WTC11 (cell line): Measurements from ENCODE around the gene CHIT1. TPM values are rescaled to one million over a fixed set of nuclear protein-coding genes. Genes with fewer than 3 reads are reported as not detected.
A peak's percentile ranks its signal among the peaks of the same experiment; 100 is the strongest.

ENCODE experiments used
- CREB1 ChIP-seq: sonication (generic); formaldehyde crosslinking; IDR thresholded peaks from 2 replicates; pipeline ENCODE4 v1.8.0; 2023; ENCODE audit warnings: mild to moderate bottlenecking, missing genetic modification reagents
- ELF4 ChIP-seq: sonication (generic); formaldehyde crosslinking; IDR thresholded peaks from 2 replicates; pipeline ENCODE4 v1.8.1; 2022; ENCODE audit warnings: low read depth, mild to moderate bottlenecking, moderate library complexity, missing genetic modification reagents
- FOXJ3 ChIP-seq: sonication (generic); formaldehyde crosslinking; IDR thresholded peaks from 2 replicates; pipeline ENCODE4 v1.9.0; 2021; ENCODE audit warnings: missing genetic modification reagents, mild to moderate bottlenecking, borderline replicate concordance
- FOXK1 ChIP-seq: sonication (generic); formaldehyde crosslinking; IDR thresholded peaks from 2 replicates; pipeline ENCODE4 v1.8.0; 2022; ENCODE audit warnings: mild to moderate bottlenecking, moderate library complexity, missing genetic modification reagents
- FOXP1 ChIP-seq: sonication (generic); formaldehyde crosslinking; IDR thresholded peaks from 2 replicates; pipeline ENCODE4 v1.8.0; 2022; ENCODE audit warnings: missing genetic modification reagents, mild to moderate bottlenecking, moderate library complexity, borderline replicate concordance
- HMGA2 ChIP-seq: fragments of 250-450 bp; sonication (Bioruptor Pico); IDR thresholded peaks from 2 replicates; pipeline ENCODE4 v1.4.0; 2021; ENCODE audit warnings: mild to moderate bottlenecking, moderate library complexity
- JAZF1 ChIP-seq: fragments of 250-450 bp; sonication (Bioruptor Pico); IDR thresholded peaks from 2 replicates; pipeline ENCODE4 v1.9.0; 2021; ENCODE audit warnings: moderate library complexity, mild to moderate bottlenecking, inconsistent platforms
- KAT7 ChIP-seq: sonication (generic); formaldehyde crosslinking; IDR thresholded peaks from 2 replicates; pipeline ENCODE4 v1.8.1; 2023; ENCODE audit warnings: missing genetic modification reagents, mild to moderate bottlenecking, borderline replicate concordance
- NR2C2 ChIP-seq: sonication (generic); formaldehyde crosslinking; IDR thresholded peaks from 2 replicates; pipeline ENCODE4 v1.8.0; 2022; ENCODE audit warnings: mild to moderate bottlenecking, missing genetic modification reagents
- OVOL2 ChIP-seq: fragments of 250-450 bp; sonication (Bioruptor Pico); IDR thresholded peaks from 2 replicates; pipeline ENCODE4 v1.9.0; 2021; ENCODE audit warnings: mild to moderate bottlenecking, borderline replicate concordance
- TP53 ChIP-seq: sonication (generic); formaldehyde crosslinking; IDR thresholded peaks from 2 replicates; pipeline ENCODE4 v1.8.1; 2023; ENCODE audit warnings: mild to moderate bottlenecking, missing genetic modification reagents
- ZNF138 ChIP-seq: sonication (generic); formaldehyde crosslinking; conservative IDR thresholded peaks from 2 replicates; pipeline ENCODE4 v1.8.1; 2022; ENCODE audit warnings: mild to moderate bottlenecking, moderate library complexity, missing genetic modification reagents
- ZNF232 ChIP-seq: sonication (generic); formaldehyde crosslinking; IDR thresholded peaks from 2 replicates; pipeline ENCODE4 v1.8.0; 2022; ENCODE audit warnings: mild to moderate bottlenecking, missing genetic modification reagents
- ZNF263 ChIP-seq: sonication (generic); formaldehyde crosslinking; IDR thresholded peaks from 2 replicates; pipeline ENCODE4 v1.8.1; 2022; ENCODE audit warnings: low read depth, mild to moderate bottlenecking, moderate library complexity, missing genetic modification reagents
- ZNF423 ChIP-seq: fragments of 250-450 bp; sonication (Bioruptor Pico); IDR thresholded peaks from 2 replicates; pipeline ENCODE4 v2.1.2; 2022; ENCODE audit warnings: mild to moderate bottlenecking, moderate library complexity
- ZNF671 ChIP-seq: fragments of 250-450 bp; sonication (Bioruptor Pico); IDR thresholded peaks from 2 replicates; pipeline ENCODE4 v1.8.0; 2021; ENCODE audit warnings: mild to moderate bottlenecking
- total RNA-seq: library from RNA; stranded (reverse); gene quantifications from 3 replicates; pipeline ENCODE4 v1.2.3, GENCODE V29; 2021
- TF ChIP-seq, protein P1 (sequence below): fragments of 250-450 bp; sonication (Bioruptor Pico); IDR thresholded peaks from 2 replicates; pipeline ENCODE4 v1.9.0; 2021; ENCODE audit warnings: mild to moderate bottlenecking
- TF ChIP-seq, protein P2 (sequence below): sonication (generic); formaldehyde crosslinking; IDR thresholded peaks from 2 replicates; pipeline ENCODE4 v1.8.0; 2022; ENCODE audit warnings: mild to moderate bottlenecking, missing genetic modification reagents
- TF ChIP-seq, protein P3 (sequence below): sonication (generic); formaldehyde crosslinking; IDR thresholded peaks from 2 replicates; pipeline ENCODE4 v1.8.0; 2023; ENCODE audit warnings: missing genetic modification reagents
- TF ChIP-seq, protein P4 (sequence below): sonication (generic); formaldehyde crosslinking; IDR thresholded peaks from 2 replicates; pipeline ENCODE4 v1.8.1; 2022; ENCODE audit warnings: mild to moderate bottlenecking, missing genetic modification reagents, moderate library complexity, borderline replicate concordance
- TF ChIP-seq, protein P5 (sequence below): fragments of 250-450 bp; sonication (Bioruptor Pico); IDR thresholded peaks from 2 replicates; pipeline ENCODE4 v1.9.0; 2021; ENCODE audit warnings: moderate library complexity, mild to moderate bottlenecking, inconsistent platforms, borderline replicate concordance
- TF ChIP-seq, protein P6 (sequence below): fragments of 250-450 bp; sonication (Bioruptor Pico); conservative IDR thresholded peaks from 2 replicates; pipeline ENCODE4 v1.9.0; 2021; ENCODE audit warnings: mild to moderate bottlenecking
- TF ChIP-seq, protein P7 (sequence below): sonication (generic); formaldehyde crosslinking; IDR thresholded peaks from 2 replicates; pipeline ENCODE4 v1.8.1; 2023; ENCODE audit warnings: mild to moderate bottlenecking, moderate library complexity, missing genetic modification reagents
- TF ChIP-seq, protein P8 (sequence below): sonication (generic); formaldehyde crosslinking; IDR thresholded peaks from 2 replicates; pipeline ENCODE4 v1.8.0; 2023; ENCODE audit warnings: missing genetic modification reagents, mild to moderate bottlenecking, borderline replicate concordance
- TF ChIP-seq, protein P9 (sequence below): sonication (generic); formaldehyde crosslinking; IDR thresholded peaks from 2 replicates; pipeline ENCODE4 v1.8.1; 2023; ENCODE audit warnings: mild to moderate bottlenecking, missing genetic modification reagents, moderate library complexity

Gene CHIT1
- total RNA-seq, 1 experiment from 2014 or later: 0.15 TPM

DNA sequence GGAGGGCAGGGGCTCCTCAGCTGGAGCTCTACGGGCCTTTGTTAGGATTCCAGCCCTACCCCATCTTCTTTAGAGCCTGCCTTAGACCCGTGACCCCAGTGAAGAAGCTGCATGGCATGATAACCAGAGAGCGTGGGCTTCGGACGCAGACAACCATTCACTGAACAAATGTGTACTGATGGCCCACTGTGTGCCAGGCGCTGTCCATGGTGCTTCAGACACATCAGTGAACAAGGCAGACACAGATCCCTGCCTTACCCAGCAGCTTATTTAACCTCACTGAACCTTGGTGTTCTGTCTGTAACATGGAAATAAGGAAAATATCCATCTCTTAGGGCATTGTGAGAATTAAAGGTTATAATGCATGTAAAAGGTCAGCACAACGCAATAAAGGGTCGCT is 9.5 kb downstream of the CHIT1 start (continued):
- TF ChIP-seq, protein P1, sequence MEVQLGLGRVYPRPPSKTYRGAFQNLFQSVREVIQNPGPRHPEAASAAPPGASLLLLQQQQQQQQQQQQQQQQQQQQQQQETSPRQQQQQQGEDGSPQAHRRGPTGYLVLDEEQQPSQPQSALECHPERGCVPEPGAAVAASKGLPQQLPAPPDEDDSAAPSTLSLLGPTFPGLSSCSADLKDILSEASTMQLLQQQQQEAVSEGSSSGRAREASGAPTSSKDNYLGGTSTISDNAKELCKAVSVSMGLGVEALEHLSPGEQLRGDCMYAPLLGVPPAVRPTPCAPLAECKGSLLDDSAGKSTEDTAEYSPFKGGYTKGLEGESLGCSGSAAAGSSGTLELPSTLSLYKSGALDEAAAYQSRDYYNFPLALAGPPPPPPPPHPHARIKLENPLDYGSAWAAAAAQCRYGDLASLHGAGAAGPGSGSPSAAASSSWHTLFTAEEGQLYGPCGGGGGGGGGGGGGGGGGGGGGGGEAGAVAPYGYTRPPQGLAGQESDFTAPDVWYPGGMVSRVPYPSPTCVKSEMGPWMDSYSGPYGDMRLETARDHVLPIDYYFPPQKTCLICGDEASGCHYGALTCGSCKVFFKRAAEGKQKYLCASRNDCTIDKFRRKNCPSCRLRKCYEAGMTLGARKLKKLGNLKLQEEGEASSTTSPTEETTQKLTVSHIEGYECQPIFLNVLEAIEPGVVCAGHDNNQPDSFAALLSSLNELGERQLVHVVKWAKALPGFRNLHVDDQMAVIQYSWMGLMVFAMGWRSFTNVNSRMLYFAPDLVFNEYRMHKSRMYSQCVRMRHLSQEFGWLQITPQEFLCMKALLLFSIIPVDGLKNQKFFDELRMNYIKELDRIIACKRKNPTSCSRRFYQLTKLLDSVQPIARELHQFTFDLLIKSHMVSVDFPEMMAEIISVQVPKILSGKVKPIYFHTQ (CRISPR knock-in tag): no peak
- TF ChIP-seq ZNF232 (CRISPR knock-in tag) (0 out of 2 replicates have a peak, but pooled peaks have one; percentile 29), ZNF671 (CRISPR knock-in tag) (no peak), OVOL2 (CRISPR knock-in tag) (no peak), ELF4 (CRISPR knock-in tag) (no peak), ZNF263 (CRISPR knock-in tag) (no peak), FOXK1 (CRISPR knock-in tag) (0 out of 2 replicates have a peak, but pooled peaks have one; percentile 22), ZNF138 (CRISPR knock-in tag) (no peak), KAT7 (CRISPR knock-in tag) (no peak), NR2C2 (CRISPR knock-in tag) (no peak), TP53 (no peak), JAZF1 (no peak), ZNF423 (CRISPR knock-in tag) (no peak), FOXP1 (CRISPR knock-in tag) (peak; percentile 24; the same call in 1 of the 2 replicates), FOXJ3 (CRISPR knock-in tag) (no peak), HMGA2 (CRISPR knock-in tag) (no peak), CREB1 (CRISPR knock-in tag) (no peak)
- TF ChIP-seq, protein P2, sequence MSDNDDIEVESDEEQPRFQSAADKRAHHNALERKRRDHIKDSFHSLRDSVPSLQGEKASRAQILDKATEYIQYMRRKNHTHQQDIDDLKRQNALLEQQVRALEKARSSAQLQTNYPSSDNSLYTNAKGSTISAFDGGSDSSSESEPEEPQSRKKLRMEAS (CRISPR knock-in tag): no peak
- TF ChIP-seq, protein P3, sequence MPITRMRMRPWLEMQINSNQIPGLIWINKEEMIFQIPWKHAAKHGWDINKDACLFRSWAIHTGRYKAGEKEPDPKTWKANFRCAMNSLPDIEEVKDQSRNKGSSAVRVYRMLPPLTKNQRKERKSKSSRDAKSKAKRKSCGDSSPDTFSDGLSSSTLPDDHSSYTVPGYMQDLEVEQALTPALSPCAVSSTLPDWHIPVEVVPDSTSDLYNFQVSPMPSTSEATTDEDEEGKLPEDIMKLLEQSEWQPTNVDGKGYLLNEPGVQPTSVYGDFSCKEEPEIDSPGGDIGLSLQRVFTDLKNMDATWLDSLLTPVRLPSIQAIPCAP (CRISPR knock-in tag): no peak
- TF ChIP-seq, protein P4, sequence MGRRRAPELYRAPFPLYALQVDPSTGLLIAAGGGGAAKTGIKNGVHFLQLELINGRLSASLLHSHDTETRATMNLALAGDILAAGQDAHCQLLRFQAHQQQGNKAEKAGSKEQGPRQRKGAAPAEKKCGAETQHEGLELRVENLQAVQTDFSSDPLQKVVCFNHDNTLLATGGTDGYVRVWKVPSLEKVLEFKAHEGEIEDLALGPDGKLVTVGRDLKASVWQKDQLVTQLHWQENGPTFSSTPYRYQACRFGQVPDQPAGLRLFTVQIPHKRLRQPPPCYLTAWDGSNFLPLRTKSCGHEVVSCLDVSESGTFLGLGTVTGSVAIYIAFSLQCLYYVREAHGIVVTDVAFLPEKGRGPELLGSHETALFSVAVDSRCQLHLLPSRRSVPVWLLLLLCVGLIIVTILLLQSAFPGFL (CRISPR knock-in tag): no peak
- TF ChIP-seq, protein P5, sequence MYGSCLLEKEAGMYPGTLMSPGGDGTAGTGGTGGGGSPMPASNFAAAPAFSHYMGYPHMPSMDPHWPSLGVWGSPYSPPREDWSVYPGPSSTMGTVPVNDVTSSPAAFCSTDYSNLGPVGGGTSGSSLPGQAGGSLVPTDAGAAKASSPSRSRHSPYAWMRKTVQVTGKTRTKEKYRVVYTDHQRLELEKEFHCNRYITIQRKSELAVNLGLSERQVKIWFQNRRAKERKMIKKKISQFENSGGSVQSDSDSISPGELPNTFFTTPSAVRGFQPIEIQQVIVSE (CRISPR knock-in tag): no peak
- TF ChIP-seq, protein P6, sequence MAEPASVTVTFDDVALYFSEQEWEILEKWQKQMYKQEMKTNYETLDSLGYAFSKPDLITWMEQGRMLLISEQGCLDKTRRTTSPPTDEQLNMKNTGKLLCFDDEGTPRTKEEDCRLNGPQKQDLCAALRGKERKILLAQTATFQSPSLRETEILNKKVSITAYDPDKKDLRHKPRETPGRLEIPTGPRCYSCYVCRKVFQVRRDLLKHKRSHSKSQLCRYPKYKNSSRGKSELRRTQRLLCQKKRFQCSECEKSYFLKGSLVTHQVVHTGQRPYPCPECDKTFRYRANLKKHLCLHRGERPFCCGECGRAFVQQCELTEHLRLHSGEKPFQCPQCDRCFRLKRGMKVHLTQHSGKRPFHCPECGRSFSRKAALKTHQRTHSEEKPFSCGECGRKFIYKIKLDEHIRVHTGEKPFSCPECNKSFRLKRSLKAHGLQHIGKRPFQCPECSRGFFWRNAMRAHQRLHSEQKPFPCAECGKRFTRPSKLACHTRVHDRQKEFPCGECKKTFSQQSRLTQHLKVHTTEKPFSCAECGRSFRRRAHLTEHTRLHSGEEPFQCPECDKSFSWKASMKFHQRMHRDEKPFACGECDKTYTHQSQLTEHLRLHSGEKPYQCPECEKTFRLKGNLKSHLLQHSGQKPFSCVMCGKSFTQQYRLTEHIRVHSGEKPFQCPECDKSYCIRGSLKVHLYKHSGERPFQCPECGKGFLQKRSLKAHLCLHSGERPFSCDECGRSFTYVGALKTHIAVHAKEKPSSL (CRISPR knock-in tag): no peak
- TF ChIP-seq, protein P7, sequence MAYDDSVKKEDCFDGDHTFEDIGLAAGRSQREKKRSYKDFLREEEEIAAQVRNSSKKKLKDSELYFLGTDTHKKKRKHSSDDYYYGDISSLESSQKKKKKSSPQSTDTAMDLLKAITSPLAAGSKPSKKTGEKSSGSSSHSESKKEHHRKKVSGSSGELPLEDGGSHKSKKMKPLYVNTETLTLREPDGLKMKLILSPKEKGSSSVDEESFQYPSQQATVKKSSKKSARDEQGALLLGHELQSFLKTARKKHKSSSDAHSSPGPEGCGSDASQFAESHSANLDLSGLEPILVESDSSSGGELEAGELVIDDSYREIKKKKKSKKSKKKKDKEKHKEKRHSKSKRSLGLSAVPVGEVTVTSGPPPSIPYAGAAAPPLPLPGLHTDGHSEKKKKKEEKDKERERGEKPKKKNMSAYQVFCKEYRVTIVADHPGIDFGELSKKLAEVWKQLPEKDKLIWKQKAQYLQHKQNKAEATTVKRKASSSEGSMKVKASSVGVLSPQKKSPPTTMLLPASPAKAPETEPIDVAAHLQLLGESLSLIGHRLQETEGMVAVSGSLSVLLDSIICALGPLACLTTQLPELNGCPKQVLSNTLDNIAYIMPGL (CRISPR knock-in tag): no peak
- TF ChIP-seq, protein P8, sequence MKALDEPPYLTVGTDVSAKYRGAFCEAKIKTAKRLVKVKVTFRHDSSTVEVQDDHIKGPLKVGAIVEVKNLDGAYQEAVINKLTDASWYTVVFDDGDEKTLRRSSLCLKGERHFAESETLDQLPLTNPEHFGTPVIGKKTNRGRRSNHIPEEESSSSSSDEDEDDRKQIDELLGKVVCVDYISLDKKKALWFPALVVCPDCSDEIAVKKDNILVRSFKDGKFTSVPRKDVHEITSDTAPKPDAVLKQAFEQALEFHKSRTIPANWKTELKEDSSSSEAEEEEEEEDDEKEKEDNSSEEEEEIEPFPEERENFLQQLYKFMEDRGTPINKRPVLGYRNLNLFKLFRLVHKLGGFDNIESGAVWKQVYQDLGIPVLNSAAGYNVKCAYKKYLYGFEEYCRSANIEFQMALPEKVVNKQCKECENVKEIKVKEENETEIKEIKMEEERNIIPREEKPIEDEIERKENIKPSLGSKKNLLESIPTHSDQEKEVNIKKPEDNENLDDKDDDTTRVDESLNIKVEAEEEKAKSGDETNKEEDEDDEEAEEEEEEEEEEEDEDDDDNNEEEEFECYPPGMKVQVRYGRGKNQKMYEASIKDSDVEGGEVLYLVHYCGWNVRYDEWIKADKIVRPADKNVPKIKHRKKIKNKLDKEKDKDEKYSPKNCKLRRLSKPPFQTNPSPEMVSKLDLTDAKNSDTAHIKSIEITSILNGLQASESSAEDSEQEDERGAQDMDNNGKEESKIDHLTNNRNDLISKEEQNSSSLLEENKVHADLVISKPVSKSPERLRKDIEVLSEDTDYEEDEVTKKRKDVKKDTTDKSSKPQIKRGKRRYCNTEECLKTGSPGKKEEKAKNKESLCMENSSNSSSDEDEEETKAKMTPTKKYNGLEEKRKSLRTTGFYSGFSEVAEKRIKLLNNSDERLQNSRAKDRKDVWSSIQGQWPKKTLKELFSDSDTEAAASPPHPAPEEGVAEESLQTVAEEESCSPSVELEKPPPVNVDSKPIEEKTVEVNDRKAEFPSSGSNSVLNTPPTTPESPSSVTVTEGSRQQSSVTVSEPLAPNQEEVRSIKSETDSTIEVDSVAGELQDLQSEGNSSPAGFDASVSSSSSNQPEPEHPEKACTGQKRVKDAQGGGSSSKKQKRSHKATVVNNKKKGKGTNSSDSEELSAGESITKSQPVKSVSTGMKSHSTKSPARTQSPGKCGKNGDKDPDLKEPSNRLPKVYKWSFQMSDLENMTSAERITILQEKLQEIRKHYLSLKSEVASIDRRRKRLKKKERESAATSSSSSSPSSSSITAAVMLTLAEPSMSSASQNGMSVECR (CRISPR knock-in tag): no peak
- TF ChIP-seq, protein P9, sequence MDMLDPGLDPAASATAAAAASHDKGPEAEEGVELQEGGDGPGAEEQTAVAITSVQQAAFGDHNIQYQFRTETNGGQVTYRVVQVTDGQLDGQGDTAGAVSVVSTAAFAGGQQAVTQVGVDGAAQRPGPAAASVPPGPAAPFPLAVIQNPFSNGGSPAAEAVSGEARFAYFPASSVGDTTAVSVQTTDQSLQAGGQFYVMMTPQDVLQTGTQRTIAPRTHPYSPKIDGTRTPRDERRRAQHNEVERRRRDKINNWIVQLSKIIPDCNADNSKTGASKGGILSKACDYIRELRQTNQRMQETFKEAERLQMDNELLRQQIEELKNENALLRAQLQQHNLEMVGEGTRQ: no peak
